CD4-positive, alpha-beta T cell treated with Interleukin-12 subunit alpha and Interleukin-12 subunit beta, for 1 hour (primary cell): ENCODE data around the gene MEX3D.
"Not testable (repeated sequence)": the region's sequence is repeated elsewhere in the genome, so short reads cannot be mapped to it uniquely, and the experiment has no call there.

Source experiments
- DNase-seq: peaks from one replicate; pipeline ENCODE4 v3.0.0-alpha.2; 2020

MEX3D gene

DNA sequence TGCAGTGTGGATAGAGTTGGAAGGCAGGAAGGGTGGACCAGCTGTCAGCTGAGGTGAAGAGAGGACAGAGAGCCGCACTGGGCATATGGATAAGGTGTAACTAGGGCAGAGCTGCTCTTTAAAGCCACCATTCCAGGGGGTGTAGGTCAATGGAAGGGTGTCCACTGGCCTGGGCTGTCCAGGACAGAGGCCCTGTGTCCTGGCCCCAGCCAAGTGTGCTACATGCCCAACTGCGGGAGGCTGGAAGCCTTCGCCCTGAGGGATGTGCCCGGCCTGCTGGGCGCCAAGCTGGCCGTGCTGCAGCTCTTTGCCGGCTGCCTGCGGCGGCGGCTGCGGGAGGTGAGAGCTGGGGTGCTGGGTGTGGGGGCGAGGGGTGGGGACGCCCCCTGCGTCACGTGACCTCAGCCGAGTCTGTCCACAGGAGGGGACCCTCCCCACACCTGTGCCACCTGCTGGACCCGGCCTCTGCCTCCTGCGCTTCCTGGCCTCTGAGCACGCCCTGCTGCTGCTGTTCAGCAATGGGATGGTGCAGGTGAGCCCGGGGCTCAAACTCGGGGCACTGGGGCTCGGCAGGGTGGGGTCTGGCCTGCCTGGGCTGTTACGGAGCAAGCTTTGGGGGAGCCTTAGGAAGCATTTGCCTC, 34.5 kb downstream of the MEX3D start:
- no peak for DNase-seq

DNA sequence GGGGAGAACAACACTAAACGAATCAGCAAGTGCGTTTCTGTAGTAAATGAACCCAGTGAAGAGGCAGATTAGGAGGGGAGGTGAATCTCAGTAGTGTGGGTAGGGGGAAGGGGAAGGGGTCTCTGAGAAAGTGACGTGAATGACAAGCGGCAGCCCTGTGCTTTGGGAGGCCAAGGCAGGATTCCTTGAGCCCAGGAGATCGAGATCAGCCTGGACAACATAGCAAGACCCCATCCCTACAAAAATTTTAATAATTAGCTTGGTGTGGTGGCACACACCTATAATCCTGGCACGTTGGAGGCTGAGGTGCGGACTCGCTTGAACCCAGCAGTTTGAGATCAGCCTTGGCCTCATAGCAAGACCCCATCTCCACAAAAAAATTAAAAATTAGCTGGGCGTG, 36.1 kb downstream of the MEX3D start:
- no peak for DNase-seq

DNA sequence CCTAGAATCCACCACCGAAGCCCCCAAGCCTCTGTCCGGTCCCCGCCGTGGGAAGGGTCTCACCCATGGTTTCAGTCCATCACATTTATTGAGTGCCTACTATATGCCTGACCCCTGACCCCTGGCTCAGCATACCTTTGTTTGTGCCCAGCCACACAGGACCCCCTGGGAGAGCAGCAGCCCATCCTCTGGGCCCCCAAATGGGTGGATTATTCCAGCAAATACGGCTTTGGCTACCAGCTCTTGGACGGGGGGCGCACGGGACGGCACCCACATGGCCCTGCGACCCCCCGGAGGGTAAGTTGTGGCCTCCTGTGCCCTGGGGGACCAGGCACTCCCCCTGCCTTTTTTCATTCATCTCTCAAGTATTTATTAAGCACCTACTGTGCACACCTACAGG, 36.5 kb downstream of the MEX3D start:
- no peak for DNase-seq

DNA sequence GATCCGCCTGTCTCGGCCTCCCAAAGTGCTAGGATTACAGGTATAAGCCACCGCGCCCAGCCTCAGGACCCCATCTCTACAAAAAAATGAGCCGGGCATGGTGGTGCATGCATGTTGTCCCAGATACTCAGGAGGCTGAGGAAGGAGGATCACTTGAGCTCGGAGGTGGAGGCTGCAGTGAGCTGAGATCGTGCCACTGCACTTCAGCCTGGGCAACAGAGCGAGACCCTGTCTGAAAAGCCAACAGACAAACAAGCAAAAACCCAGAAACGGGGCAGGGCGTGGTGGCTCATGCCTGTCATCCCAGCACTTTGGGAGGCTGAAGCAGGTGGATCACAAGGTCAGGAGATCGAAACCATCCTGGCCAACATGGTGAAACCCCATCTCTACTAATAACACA, 37.3 kb downstream of the MEX3D start:
- not testable (repeated sequence) for DNase-seq

DNA sequence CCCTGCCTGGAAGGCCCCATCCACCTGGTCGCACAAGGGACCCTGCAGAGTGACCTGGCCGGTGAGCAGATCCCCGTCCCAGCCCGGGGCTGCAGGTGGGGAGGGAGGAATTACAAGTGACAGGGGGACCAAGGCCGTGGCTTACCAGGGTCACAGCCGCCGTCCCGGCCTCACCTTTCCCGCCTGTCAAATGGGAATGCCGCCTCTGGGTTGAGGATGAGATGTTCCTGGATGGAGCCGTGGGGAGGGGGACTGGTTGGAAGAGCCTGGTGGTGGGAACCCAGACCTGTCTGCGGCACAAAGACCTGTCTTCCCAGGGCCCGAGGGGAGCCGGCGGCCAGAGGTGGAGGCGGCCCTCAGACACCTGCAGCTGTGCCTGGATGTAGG, 38.7 kb downstream of the MEX3D start:
- DNase-seq = no peak

DNA sequence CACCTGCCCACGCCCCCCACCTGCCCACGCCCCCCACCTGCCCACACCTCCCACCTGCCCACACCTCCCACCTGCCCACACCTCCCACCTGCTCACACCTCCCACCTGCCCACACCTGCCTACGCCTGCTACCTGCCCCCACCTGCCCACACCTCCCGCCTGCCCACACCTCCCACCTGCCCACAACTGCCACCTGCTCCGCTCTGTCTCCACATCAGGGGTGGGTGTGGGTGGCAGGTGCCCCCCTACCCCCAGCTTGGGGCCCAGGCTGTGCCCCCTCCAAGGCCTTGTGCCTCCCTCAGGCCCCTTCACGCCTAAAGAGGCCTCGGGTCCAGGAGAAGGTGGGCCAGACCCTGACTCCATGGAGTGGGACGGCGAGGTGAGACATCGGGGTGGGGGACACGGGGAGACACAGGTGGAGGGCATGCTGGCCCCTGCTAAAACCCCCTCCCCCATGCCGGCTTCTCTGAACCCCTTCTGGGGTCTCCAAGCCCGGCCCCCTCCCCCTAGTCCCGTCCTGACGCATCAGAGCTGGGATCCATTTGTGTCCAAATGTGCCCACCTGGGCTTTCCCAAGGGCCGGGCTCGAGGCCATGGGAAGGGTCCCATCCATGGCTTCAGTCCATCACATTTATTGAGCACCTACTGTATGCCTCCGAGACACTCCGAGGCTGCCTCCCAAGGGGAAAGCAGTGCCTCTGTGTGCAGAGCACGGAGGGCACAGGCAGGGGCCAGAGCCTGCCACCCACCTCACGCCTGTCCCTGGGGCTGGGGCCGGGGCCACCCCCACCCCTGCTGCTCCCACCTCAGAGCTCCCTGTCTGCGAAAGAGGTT, 39.3 kb downstream of the MEX3D start:
- no peak for DNase-seq

DNA sequence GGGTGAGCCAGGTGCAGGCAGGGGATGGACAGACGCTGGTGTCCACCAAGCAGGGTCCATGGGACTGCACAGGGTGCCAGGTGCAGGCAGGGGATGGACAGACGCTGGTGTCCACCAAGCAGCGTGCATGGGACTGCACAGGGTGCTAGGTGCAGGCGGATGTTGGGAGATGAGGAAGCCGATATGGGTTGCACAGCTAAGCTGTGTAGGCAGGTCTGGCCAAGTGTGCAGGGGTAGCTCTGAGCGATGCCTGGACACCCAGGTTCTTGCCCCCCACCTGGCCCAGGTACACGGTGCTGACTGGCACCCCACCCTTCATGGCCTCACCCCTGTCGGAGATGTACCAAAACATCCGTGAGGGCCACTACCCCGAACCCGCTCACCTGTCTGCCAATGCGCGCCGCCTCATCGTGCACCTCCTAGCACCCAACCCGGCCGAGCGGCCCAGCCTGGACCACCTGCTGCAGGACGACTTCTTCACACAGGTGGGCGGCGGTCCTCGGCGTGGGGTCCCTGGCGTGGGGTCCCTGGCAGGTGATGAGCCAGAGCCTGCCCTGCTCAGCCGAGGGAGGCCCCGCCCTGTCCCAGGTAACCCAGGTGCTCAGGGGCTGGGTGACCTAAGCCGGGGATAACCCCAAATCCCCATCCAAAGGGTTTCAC, 40.3 kb downstream of the MEX3D start:
- no peak for DNase-seq

DNA sequence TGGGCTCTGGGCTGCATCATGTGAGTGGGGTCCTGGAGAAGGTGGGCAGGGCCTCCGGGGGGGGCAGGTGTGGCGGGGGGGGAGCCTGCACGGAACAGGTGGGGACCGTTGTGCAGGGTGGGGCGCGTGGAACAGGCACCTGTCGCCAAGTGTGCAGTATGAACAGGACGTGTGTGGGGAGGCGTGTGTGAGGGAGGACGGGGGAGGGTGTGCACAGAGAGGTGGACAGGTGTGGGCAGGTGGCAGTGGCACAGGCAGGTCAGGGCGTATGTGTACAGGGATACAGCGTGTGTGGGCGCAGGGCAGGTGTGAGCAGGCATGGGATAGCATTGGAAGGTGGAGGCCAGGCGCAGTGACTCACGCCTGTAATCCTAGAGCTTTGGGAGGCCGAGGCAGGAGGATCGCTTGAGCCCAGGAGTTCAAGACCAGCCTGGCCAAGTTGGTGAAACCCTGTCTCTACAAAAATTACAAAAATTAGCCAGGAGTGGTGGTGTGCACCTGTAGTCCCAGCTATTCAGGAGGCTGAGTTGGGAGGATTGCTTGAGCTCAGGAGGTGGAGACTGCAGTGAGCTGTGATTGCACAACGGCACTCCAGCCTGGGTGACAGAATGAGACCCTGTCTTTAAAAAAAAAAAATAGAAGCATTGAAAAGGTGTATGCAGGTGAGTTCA, 41.0 kb downstream of the MEX3D start:
- DNase-seq = no peak

DNA sequence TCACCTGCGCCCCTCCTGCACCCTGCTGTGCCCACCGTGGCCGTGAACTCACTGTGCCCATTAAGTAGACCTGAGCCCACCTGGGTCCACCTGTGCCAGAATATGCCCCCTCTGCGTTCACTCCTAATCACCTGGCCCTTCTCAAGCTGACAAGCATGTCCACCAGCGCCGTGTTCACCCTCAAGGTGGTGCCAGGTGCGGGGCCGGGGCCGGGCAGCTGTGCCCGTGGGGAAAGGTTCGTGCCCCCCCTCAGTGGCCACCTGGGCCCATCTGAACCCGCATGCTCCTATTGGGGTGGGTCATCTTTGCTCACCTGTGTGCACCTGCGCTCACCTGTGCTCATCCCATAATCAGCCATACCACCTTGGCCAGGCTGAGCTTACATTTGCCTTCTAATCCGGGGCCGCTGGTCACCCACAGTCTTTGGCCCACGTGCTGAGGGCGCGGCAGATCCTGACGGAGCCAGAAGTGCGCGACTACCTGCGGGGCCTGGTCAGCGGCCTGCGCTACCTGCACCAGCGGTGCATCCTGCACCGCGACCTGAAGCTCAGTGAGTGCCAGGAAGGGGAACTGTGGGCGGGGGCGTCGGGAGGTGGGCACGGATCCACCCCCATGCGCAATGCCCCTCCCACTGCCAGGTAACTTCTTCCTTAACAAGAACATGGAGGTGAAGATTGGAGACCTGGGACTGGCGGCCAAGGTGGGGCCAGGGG, 41.9 kb downstream of the MEX3D start:
- DNase-seq = no peak

DNA sequence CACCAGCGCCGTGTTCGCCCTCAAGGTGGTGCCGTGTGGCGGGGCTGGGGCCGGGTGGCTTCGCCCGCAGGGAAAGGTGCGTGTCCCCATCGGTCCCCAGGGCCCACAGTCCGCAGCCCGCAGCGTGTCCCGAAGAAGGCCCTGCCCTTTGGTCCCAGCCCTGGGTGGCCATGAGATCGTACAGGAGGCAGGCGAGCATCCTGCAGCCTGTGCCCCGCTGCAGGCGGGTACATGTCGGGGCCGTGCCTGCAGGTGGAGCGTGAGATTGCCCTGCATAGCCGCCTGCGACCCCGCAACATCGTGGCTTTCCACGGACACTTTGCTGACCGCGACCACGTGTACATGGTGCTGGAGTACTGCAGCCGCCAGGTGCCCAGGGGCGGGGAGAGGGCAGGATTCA, 42.8 kb downstream of the MEX3D start:
- no peak for DNase-seq

DNA sequence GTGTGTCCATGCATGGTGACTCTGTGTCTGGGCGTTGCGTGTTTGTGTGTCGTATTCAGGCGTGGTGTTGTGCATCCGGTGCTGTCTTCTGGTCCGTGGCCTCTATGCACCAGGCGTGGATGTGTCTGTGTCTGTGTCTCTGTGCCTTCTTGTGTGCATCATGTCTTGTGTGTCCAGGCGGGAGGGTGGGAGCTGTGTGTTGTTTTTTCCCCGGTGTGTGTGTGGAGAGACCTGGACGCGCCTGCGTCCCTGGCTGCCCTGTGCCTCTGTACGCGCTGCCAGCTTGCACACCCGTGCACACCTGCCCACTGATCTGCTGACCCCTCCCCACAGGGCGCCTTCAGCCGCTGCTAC, 43.2 kb downstream of the MEX3D start:
- DNase-seq = no peak

DNA sequence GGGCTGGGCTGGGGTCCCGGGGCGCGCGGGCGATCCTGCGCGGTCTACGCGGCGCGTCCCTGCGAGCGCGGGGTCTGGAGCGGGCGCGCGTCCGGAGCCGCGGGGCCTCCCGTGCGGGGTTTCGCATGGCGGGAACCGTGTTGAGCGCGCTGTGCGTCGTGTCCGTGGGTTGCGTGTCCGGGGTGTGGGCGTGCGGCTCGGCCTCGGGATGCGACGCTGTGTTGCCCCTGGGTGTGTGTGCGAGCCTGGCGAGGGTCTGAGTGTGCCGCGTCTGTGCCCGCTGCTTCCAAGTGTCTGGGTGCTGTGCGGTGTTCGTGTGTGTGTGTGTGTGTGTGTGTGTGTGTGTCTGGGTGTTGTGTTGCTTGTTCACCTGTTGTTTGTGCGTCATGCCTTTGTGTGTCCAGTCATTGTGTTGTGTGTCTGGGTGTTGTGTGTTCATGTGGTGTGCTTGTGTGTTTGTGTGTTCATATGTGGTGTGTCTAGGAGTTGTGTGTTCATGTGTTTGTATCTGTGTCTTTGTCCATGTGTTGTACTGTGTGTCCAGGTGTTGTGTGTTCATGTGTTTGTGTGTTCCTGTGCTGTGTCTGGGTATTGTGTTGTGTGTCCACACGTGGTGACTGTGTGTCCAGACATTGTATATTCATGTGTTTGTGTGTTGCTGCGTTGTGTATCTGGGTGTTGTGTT, 43.7 kb downstream of the MEX3D start:
- no peak for DNase-seq

DNA sequence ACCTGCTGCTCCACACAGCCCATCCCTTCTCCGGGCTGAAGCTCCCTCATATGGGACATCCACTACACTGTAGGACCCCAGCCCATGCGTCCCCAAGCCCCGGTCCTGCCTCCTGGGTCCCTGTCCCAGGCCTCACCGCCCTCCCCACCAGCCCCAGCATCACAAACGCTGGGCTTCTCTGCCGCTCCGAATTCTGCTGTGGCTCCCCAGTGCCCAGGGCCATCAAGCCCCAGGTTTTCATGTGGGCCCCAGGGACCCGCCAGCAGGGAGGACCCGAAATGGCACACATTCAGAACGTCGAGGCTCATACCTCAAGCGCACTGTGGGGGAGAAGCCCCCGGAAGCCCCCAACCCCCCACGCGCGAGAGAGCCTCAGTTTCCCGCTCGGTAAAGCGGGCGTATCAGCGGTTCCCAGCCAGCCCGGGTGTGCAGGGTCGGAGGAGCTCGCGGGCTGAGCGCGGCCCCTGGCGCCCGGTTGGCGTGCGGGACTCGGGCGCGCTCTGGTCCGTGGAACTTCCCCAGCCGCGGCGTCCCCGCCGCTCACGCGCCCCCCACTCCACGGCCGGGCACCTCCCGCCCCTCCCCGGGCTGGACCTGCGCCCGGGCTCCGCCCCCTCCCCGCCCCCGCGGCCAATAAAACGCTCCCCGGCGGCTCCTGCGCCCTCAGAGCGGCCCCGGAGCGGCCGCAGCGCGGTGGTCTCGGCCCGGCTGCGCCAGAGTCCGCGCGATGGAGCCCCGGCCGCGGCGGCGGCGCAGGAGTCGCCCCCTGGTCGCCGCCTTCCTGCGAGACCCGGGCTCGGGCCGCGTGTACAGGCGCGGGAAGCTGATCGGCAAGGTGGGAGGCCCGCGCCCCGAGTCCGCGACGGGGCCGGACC, 44.5 kb downstream of the MEX3D start, which contains the start of gene PLK5:
TSS of gene PLK5 (plus strand) at position 666 of the 875 bp plus-strand sequence. CDS start 2,920 bp downstream, outside the sequence.
- no peak for DNase-seq

DNA sequence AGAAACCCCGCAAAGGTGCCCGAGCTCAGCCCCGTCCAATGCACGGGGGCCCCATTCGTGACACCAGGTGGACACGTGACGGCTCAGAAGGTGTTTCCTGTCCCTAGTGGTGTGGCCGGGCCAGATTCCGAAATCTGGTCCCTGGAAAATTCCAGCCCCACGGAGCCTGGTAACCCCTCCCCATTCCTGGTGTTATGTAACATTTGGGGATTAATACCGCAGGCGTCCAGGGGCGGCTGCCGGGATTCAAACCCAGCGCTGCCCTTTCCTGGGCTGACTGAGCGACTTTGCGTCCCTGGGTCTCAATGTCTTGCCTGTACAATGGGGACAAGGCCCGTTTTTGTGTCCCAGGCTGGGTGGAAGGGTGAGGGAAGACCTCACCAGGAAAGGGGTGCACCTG, 45.3 kb downstream of the MEX3D start:
- DNase-seq = no peak

DNA sequence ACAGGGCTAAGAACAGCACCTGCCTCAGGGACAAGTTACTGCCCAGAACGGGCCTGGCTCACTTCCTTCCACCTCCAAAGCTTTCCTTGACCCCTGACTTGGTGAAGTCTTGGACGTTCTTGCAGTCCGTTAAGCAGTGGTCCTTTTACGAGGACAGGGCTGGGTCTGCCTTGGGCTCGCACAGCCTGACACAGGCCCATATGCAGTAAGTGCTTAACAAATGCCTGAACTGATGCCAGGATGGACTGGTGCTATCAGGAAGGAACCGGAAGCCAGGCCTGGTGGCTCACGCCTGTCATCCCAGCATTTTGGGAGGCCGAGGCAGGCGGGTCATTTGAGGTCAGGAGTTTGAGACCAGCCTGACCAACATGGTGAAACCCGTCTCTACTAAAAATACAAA, 46.1 kb downstream of the MEX3D start:
- DNase-seq = no peak

DNA sequence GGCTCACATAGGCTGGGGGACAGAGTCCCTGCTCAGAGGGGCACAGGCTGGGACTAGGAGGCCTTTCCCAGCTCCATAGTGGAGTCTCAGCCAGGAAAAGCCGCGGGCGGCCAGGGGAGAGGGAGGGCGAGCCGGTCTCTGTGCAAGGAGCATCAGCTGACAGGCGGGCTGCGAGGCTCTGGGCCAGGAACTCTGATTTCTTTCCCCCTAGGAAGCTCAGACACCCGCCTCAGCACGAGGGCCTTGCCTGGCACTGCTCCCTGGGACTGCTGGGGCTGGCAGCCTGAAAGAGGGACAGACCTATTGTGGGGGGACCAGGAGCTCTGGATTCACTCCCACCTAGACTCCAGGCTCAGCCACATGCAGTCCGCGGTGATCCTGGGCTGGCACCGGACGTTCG, 46.5 kb downstream of the MEX3D start:
- no peak for DNase-seq

DNA sequence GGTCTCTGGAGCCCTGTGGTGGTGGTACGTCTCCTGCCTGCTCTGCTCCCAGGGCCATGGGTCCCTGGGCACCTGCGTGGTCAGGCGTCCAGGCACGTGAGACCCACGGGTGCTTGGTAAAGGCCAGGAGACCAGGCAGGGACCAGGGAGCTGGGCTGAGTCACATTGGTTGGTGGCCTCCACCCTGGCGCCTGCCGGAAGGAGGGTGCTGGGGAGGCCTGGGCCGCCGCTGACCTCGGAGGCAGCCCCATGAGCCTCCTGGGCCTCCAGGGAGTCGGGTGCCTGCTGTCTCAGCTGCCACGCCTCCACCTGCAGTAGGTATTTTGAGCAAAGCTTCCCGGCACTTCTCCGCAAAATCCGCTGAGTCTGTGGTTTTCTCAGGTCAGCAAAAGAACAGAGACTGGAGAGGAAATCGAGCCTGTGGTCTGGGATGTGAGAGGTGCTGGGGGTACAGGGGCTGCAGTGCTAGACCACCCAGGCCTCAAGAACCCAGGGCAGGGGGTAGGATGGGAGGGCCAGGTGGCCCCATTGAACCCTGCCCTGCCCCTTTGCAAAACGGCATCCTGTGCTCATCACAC, 47.8 kb downstream of the MEX3D start:
- DNase-seq = no peak

DNA sequence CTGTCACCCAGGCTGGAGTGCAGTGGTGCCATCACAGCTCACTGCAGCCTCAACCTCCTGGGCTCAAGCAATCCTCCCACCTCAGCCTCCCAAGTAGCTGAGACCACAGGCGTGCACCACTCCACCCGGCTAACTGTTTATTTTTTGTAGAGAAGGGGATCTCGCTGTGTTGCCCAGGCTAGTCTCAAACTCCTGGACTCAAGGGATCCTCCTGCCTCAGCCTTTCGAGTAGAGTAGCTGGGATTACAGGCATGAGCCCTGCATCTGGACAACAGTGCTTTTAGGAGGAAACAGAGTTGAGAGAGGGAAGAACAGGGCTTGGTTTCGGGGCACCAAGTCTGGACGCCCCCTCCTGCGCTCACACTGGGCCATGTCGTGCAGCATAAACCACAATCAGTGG, 48.3 kb downstream of the MEX3D start:
- not testable (repeated sequence) for DNase-seq

DNA sequence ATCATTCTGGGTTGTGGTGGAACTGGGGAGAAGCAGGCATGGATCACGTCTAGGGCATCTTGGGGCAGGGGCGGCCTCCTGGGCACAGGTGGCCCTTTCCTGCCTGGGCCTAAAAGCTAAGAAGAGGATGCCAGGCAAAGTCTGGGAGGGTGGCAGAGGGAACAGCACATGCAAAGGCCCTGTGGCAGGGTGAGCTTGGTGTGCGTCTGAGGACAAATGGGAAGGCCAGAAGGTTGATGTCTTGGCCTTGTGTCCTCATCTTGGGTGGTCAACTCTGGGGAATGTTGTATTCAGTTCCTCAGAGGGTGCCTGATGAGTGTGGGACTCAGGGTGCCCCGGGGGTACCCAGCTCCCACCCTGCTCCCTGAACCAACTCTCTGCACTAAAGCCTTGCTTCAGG, 49.7 kb downstream of the MEX3D start:
- DNase-seq = no peak

DNA sequence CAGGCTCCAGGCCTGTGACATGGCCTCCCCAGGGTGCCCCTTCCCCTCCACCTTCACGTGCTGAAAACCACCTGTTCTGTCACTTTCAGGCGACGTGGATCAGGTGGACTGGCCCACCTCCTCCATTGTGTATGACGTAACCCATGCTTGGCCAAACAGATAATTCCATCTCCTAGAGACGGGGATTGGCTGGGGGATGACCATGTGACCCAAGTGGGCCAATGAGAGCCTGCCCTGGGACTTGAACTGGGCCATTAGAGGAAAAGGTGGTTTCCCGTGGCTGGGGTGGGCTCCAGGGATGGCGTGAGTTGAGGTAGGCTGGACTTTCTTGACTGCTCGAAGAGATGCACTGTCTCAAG, 51.8 kb downstream of the MEX3D start:
- no peak for DNase-seq
